NB4 (cell line): Measurements from ENCODE around the gene DBH.

Source experiments
- CTCF ChIP-seq: IDR thresholded peaks from one replicate; pipeline ENCODE4 v1.5.1; 2012; ENCODE audit warnings: low read depth, low read length
- MYC ChIP-seq: IDR thresholded peaks from 2 replicates; pipeline ENCODE4 v1.6.1; 2011; ENCODE audit warnings: low read depth, low read length
- POLR2A ChIP-seq: IDR thresholded peaks from 2 replicates; pipeline ENCODE4 v1.6.1; 2011; ENCODE audit warnings: mild to moderate bottlenecking; ENCODE audit not compliant: insufficient read length; ENCODE audit errors: extremely low read depth
- TF ChIP-seq, protein P1 (sequence below): IDR thresholded peaks from 2 replicates; pipeline ENCODE4 v1.6.1; 2011; ENCODE audit warnings: low read depth, low read length

- TF ChIP-seq CTCF (no peak), POLR2A (no peak), MYC (no peak)
- TF ChIP-seq, protein P1, sequence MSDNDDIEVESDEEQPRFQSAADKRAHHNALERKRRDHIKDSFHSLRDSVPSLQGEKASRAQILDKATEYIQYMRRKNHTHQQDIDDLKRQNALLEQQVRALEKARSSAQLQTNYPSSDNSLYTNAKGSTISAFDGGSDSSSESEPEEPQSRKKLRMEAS: no peak
Observed at GRCh38 chr9:133607976-133608375, 28.2 kb upstream of the DBH start.
